WI38 (cell line): Measurements from ENCODE around the gene TTC9C.
"Not testable (repeated sequence)": the region's sequence is repeated elsewhere in the genome, so short reads cannot be mapped to it uniquely, and the experiment has no call there.

ENCODE experiments used
- H3K4me3 ChIP-seq: 2 replicates; pipeline ENCODE4 v1.5.1; 2011; ENCODE audit warnings: low read depth, mild to moderate bottlenecking, control low read depth, low read length
- CTCF ChIP-seq: IDR thresholded peaks from 2 replicates; pipeline ENCODE4 v1.5.1; 2012; ENCODE audit warnings: low read depth, mild to moderate bottlenecking, control low read depth, low read length

The TTC9C gene

GRCh38 chr11:62689421-62690183 lies 38.7 kb upstream of the TTC9C start, which contains the start of gene LRRN4CL:
LRRN4CL (minus strand) TSS chr11:62689530; CDS start chr11:62688508, 1,022 bp downstream.
- H3K4me3 ChIP-seq = peak within 1 kb of the TSS; percentile 41
- TF ChIP-seq CTCF = no peak

GRCh38 chr11:62693624-62694023 lies 34.7 kb upstream of the TTC9C start:
- not testable (repeated sequence) for H3K4me3 ChIP-seq

- TF ChIP-seq CTCF = peak; percentile 79
- no peak overlapping the region for H3K4me3 ChIP-seq
Measured at GRCh38 chr11:62694455-62695167, 33.7 kb upstream of the TTC9C start.

- no peak overlapping the region for H3K4me3 ChIP-seq
- no peak for TF ChIP-seq CTCF
Measured at GRCh38 chr11:62702246-62702645, 26.0 kb upstream of the TTC9C start.

- H3K4me3 ChIP-seq = not testable (repeated sequence)
Measured at GRCh38 chr11:62703921-62704320, 24.4 kb upstream of the TTC9C start.

- peak overlapping the region; percentile 73 for H3K4me3 ChIP-seq
- TF ChIP-seq CTCF = no peak
Measured at GRCh38 chr11:62705413-62705812, 22.9 kb upstream of the TTC9C start.

GRCh38 chr11:62705880-62706849 lies 22.1 kb upstream of the TTC9C start:
- TF ChIP-seq CTCF = no peak

More at GRCh38 chr11:62705880-62706849, 22.1 kb upstream of the TTC9C start:
- H3K4me3 ChIP-seq = peak overlapping the region; percentile 73
